Breast epithelium (tissue), 3 donors: ENCODE results near the gene RELT.

Experiments used
- POLR2A ChIP-seq: fragments of 450-650 bp; IDR thresholded peaks from one replicate; pipeline ENCODE4 v1.6.1; 2016; ENCODE audit warnings: antibody characterized with exemption, mild to moderate bottlenecking, moderate library complexity
- POLR2AphosphoS5 ChIP-seq, 3 donors: sonication (generic); formaldehyde crosslinking; IDR thresholded peaks; one replicate each; pipeline ENCODE4 v1.6.1; 2017; ENCODE audit warnings: antibody characterized with exemption in 3 of 3
- TF ChIP-seq, protein P1 (sequence below), 3 donors: fragments of 450-650 bp; IDR thresholded peaks; one replicate each; pipeline ENCODE4 v1.5.1; 2016 to 2017; ENCODE audit warnings: antibody characterized with exemption in 3 of 3, mild to moderate bottlenecking in 3 of 3, moderate library complexity in 3 of 3

GRCh38 chr11:73405146-73405510, 28.9 kb downstream of the RELT start:
- TF ChIP-seq, protein P1, sequence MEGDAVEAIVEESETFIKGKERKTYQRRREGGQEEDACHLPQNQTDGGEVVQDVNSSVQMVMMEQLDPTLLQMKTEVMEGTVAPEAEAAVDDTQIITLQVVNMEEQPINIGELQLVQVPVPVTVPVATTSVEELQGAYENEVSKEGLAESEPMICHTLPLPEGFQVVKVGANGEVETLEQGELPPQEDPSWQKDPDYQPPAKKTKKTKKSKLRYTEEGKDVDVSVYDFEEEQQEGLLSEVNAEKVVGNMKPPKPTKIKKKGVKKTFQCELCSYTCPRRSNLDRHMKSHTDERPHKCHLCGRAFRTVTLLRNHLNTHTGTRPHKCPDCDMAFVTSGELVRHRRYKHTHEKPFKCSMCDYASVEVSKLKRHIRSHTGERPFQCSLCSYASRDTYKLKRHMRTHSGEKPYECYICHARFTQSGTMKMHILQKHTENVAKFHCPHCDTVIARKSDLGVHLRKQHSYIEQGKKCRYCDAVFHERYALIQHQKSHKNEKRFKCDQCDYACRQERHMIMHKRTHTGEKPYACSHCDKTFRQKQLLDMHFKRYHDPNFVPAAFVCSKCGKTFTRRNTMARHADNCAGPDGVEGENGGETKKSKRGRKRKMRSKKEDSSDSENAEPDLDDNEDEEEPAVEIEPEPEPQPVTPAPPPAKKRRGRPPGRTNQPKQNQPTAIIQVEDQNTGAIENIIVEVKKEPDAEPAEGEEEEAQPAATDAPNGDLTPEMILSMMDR (IDR thresholded peaks at IDR 0.05), result no peak
- no peak for TF ChIP-seq POLR2AphosphoS5 (IDR thresholded peaks at IDR 0.05)
- no peak for TF ChIP-seq POLR2A
